ENCODE results near the gene LCAT. TPM values are rescaled to one million over a fixed set of nuclear protein-coding genes. Genes with fewer than 3 reads are reported as not detected.

LCAT gene
- total RNA-seq, 6 experiments from 2014 or later = 29.4 to 207 (median 137) TPM

DNA sequence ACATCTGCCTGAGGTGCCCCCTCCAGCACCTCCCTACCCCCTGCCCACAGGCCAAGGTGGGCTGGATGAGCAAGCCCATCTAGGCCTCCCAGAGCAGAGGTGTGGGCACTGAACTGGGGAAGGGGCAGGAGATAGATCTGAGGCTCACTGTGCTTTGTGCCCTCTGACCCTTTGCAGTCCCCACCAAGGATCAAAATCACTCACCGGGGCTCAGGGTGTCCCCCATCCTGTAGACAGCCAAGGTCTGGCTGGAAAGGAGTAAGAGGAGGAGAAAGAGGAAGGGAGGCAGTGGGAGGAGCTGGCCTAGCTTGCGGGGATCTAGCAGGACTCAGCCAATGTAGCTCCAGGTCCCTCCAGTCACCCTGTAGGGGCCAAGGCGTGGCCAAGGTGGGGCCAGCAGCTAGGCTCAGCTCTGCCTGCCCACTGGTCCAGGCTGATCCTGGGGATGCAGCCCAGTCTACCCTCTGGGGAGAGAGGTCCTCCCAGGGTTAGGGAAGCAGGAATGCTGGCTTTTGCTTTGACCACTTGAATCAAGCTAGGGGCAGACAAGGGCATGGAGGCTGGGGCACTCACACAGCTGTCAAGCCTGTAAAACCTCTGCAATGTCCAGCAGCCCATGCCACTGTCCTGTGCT lies 22.7 kb upstream of the LCAT start:
- Histone ChIP-seq H3K9me3 (no peaks in the 10 kb centered on the region), H3K4me1 (peaks cover 0 to 19% (median 2%) of the 10 kb centered on the region in 4 donors), H3K27ac (no peak overlapping the region), H3K4me3 (peak overlapping the region; percentile 79 to 91 (median 88)), H3K27me3 (no peaks in the 10 kb centered on the region), H3K36me3 (peaks cover 0 to 4% (median 0%) of the 10 kb centered on the region in 4 donors)
- ATAC-seq (no peak), DNase-seq (no peak)
- intact Hi-C loops (cut with DNase I) = no loop called here
- 14% methylated on average over 1 of the region's 3 CpGs for WGBS (ENCODE audit: insufficient coverage, low coverage, low lambda C conversion rate, missing lambda C conversion rate)
- TF ChIP-seq POLR2A (IDR thresholded peaks at IDR 0.05) = no peak
- TF ChIP-seq, protein P1, sequence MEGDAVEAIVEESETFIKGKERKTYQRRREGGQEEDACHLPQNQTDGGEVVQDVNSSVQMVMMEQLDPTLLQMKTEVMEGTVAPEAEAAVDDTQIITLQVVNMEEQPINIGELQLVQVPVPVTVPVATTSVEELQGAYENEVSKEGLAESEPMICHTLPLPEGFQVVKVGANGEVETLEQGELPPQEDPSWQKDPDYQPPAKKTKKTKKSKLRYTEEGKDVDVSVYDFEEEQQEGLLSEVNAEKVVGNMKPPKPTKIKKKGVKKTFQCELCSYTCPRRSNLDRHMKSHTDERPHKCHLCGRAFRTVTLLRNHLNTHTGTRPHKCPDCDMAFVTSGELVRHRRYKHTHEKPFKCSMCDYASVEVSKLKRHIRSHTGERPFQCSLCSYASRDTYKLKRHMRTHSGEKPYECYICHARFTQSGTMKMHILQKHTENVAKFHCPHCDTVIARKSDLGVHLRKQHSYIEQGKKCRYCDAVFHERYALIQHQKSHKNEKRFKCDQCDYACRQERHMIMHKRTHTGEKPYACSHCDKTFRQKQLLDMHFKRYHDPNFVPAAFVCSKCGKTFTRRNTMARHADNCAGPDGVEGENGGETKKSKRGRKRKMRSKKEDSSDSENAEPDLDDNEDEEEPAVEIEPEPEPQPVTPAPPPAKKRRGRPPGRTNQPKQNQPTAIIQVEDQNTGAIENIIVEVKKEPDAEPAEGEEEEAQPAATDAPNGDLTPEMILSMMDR (IDR thresholded peaks at IDR 0.05) = no peak

DNA sequence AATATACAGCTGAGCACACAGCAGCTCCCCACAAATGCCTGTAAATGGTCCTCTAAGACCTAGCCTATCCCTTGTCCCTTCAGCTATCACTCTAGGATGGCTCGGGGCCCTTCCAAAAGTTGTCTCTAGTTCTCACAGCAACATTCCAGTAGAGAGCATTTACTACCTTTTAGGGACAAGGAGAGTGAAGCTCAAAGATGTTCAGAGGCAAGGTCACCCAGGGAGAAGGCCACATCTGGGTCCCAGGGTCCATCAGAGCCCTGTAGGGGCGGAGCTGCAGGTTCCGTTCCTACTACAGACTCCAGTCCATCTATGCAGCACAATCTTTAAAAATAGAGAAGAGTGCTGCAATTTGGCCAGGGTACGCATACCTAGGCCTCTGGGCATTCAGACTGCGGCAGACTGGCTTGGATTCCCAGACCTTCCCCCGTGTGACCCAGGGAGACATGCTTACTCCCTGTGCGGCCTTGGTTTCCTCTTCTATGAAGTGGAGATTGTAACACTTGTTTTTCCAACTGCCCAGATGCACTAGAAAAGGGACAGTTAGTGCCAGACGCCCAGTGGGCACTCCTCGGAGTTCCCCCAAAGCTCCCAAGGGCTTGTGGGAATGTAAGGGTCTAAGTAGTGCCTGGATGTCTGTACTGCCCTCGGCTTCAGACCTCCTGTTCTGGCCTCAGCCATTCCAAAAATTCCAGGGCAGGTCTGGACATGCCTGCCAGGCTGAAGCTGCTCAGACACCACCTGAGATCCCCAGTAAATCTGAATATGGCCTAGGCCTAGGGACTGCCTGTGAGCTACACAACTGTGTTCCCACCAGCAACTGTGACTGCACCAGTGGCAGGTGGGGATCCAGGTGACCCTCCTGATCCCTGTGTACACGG lies 22.0 kb upstream of the LCAT start:
- TF ChIP-seq POLR2A (IDR thresholded peaks at IDR 0.05) = no peak
- TF ChIP-seq, protein P1 (IDR thresholded peaks at IDR 0.05) = no peak
- H3K27ac ChIP-seq = no peak overlapping the region
- DNase-seq (no peak), ATAC-seq (no peak)
- intact Hi-C loops (cut with DNase I) = no loop called here
- H3K9me3 ChIP-seq = no peaks in the 10 kb centered on the region
- WGBS (ENCODE audit: insufficient coverage, low coverage, low lambda C conversion rate, missing lambda C conversion rate) = 73% methylated on average over 3 of the region's 11 CpGs
- H3K36me3 ChIP-seq = peaks cover 0 to 4% (median 0%) of the 10 kb centered on the region in 4 donors
- no peaks in the 10 kb centered on the region for H3K27me3 ChIP-seq
- peaks cover 0 to 26% (median 5%) of the 10 kb centered on the region in 4 donors for H3K4me1 ChIP-seq
- no peak overlapping the region for H3K4me3 ChIP-seq

DNA sequence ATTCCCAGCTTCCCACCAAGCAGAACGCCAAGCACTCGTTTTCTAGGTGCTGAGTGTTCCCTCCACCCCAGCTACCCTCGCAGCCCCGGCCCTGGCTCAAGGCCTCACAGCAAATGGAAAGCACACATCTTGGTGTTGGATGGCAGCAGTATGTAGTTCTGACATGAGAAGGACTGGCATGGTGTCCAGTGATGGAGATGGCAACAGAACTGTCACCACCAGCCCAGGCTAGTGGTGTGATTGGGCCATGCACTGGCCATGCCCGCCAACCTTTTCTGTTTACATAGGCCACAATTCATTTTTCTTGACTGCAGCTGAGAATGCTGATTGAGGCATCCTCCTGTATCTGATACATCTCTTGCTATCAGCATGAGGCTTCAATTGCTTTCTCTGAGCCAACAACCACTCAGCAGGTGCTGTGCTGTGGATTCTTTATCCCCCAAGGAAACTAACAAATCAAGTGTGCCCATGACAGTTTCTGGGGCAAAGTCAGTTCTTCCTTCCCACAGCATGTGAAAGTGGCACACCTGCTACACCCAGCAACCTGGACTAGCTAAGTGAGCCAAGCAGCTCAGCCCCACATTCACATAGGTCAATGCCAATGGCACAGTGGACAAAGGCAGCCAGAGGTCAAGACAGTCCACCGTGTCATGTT lies 20.7 kb upstream of the LCAT start:
- H3K4me3 ChIP-seq = no peak overlapping the region
- peaks cover 0 to 4% (median 0%) of the 10 kb centered on the region in 4 donors for H3K36me3 ChIP-seq
- intact Hi-C loops (cut with DNase I) = no loop called here
- ATAC-seq (no peak), DNase-seq (no peak)
- 80% methylated on average over 3 of the region's 6 CpGs for WGBS (ENCODE audit: insufficient coverage, low coverage, low lambda C conversion rate, missing lambda C conversion rate)
- no peak overlapping the region for H3K27ac ChIP-seq
- no peaks in the 10 kb centered on the region for H3K9me3 ChIP-seq
- TF ChIP-seq, protein P1 (IDR thresholded peaks at IDR 0.05) = no peak
- no peak for TF ChIP-seq POLR2A (IDR thresholded peaks at IDR 0.05)
- no peaks in the 10 kb centered on the region for H3K27me3 ChIP-seq
- H3K4me1 ChIP-seq = peaks cover 0 to 30% (median 6%) of the 10 kb centered on the region in 4 donors

DNA sequence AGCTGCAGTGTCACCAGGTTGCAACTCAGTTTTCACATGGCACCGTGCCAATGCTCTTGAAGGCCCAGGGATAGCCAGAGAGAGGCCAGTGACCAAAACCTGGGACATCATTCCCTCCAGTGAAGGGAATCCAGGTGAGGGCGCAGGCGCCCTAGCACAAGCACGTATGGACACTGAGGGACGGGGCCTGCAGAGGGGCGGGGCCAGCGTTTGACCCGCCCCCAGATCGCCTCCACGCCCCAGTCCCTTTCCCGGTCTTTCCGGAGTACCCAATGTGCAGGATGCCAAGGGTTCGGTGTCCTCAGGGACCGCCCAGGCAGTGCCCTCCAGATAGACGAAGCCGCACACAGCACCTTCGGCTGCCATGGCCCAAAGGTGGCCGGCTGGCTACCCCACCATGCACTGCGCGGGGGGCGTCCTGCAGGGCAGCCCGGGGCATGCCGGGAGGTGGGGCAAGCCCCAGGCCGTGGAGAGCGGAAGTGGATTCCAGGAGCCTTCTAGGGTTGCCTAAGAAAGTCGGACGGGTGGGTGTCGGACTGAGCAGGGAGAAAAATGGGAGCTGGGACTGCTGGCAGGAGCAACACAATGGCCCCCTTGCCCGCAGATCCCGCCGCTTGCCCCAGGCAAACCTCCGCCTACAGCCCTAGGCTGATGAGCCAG lies 19.9 kb upstream of the LCAT start:
- no peak overlapping the region for H3K27ac ChIP-seq
- WGBS (ENCODE audit: insufficient coverage, low coverage, low lambda C conversion rate, missing lambda C conversion rate) = 80% methylated on average over 1 of the region's 32 CpGs
- DNase-seq (peak in 1 of 3 donors; percentile 61), ATAC-seq (no peak)
- no peaks in the 10 kb centered on the region for H3K9me3 ChIP-seq
- peaks cover 0 to 4% (median 0%) of the 10 kb centered on the region in 4 donors for H3K36me3 ChIP-seq
- peaks cover 0 to 30% (median 6%) of the 10 kb centered on the region in 4 donors for H3K4me1 ChIP-seq
- no peak overlapping the region for H3K4me3 ChIP-seq
- intact Hi-C loops (cut with DNase I) = no loop called here
- no peaks in the 10 kb centered on the region for H3K27me3 ChIP-seq
- TF ChIP-seq, protein P1 (IDR thresholded peaks at IDR 0.05) = no peak
- TF ChIP-seq POLR2A (IDR thresholded peaks at IDR 0.05) = no peak

Measured in right lobe of liver (tissue), 6 donors.